ENCODE results near the gene MEOX1. TPM values are rescaled to one million over a fixed set of nuclear protein-coding genes. Genes with fewer than 3 reads are reported as not detected.

The MEOX1 gene
- total RNA-seq, 1 experiment from 2014 or later, result not detected

DNA sequence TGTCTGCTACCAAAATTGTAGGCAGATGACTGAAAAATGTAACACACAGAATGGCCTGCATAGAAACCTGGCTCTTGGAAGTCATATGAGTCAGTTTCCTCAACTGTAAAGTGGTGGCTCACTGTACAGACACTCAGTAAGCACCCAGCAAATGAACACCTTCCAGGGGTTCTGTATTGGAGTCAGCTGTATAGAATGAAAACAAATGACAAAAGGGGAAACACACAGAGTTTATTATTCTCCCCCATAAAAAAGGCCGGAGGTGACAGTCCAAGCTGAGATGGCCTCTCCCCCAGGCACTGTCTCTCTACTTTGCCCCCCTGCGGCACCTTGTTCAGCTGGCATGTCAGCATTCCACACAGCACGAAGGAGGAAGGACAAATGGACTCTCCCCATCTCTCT lies 6.2 kb upstream of the MEOX1 start:
- no peak overlapping the region for H3K4me3 Mint-ChIP-seq
- no peaks in the 10 kb centered on the region for H3K27me3 Mint-ChIP-seq (ENCODE audit: low read depth)
- H4K8ac ChIP-seq (replicated peaks; ENCODE audit: insufficient read length, low read depth, low read length), result no peak overlapping the region
- peaks cover 3% of the 10 kb centered on the region; the same call in 1 of the 2 replicates for H3K4me1 ChIP-seq (ENCODE audit: insufficient read depth, low read length)
- no peak overlapping the region for H2AK5ac ChIP-seq (ENCODE audit: insufficient read length, low read length)
- H3K23ac ChIP-seq (ENCODE audit: insufficient read length, low read depth, low read length), result no peak overlapping the region
- no peak overlapping the region for H3K27ac Mint-ChIP-seq
- H2AFZ ChIP-seq (ENCODE audit: low read length), result no peak overlapping the region
- H3K36me3 Mint-ChIP-seq (ENCODE audit: insufficient read depth in 1 of 3, low read depth in 3 of 3), result no peaks in the 10 kb centered on the region; a peak in 1 of 7 replicates
- H2BK15ac ChIP-seq (ENCODE audit: low read depth, low read length), result no peak overlapping the region
- H4K91ac ChIP-seq (ENCODE audit: insufficient read length, low read depth, low read length), result no peak overlapping the region
- no peak overlapping the region for H3K18ac ChIP-seq (ENCODE audit: insufficient read length, low read depth, low read length)
- H3K4me2 ChIP-seq (ENCODE audit: insufficient read depth, insufficient read length, low read length), result no peak overlapping the region
- no peak for DNase-seq
- no peak overlapping the region for H3K56ac ChIP-seq (ENCODE audit: insufficient read length, low read depth, low read length)
- H4K20me1 ChIP-seq (ENCODE audit: control insufficient read depth, insufficient read depth, insufficient read length), result no peaks in the 10 kb centered on the region
- no peaks in the 10 kb centered on the region for H3K79me2 ChIP-seq (ENCODE audit: insufficient read depth, low read length)
- H2BK5ac ChIP-seq (ENCODE audit: insufficient read length, low read length), result no peak overlapping the region
- H3K4ac ChIP-seq (ENCODE audit: low read depth, low read length), result no peak overlapping the region
- H3K79me1 ChIP-seq (ENCODE audit: insufficient read depth, low read depth, low read length, poor library complexity, severe bottlenecking), result no peaks in the 10 kb centered on the region
- no peaks in the 10 kb centered on the region for H3K27me3 ChIP-seq (ENCODE audit: insufficient read depth, low read length)
- no peak overlapping the region for H2BK120ac ChIP-seq (ENCODE audit: low read depth, low read length, poor library complexity, severe bottlenecking)
- TF ChIP-seq, protein P1, sequence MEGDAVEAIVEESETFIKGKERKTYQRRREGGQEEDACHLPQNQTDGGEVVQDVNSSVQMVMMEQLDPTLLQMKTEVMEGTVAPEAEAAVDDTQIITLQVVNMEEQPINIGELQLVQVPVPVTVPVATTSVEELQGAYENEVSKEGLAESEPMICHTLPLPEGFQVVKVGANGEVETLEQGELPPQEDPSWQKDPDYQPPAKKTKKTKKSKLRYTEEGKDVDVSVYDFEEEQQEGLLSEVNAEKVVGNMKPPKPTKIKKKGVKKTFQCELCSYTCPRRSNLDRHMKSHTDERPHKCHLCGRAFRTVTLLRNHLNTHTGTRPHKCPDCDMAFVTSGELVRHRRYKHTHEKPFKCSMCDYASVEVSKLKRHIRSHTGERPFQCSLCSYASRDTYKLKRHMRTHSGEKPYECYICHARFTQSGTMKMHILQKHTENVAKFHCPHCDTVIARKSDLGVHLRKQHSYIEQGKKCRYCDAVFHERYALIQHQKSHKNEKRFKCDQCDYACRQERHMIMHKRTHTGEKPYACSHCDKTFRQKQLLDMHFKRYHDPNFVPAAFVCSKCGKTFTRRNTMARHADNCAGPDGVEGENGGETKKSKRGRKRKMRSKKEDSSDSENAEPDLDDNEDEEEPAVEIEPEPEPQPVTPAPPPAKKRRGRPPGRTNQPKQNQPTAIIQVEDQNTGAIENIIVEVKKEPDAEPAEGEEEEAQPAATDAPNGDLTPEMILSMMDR (conservative IDR thresholded peaks at IDR 0.05), result no peak
- H3K9ac ChIP-seq (ENCODE audit: extremely low read depth, insufficient read length, low read length), result no peak overlapping the region
- no peak overlapping the region for H4K5ac ChIP-seq (ENCODE audit: insufficient read length, low read depth, low read length)
- no peak overlapping the region for H2BK20ac ChIP-seq (ENCODE audit: low read depth, low read length, poor library complexity, severe bottlenecking)
- no peak overlapping the region for H3K27ac ChIP-seq (ENCODE audit: insufficient read length, low read depth, low read length)
- WGBS (ENCODE audit: extremely low coverage, insufficient read length, low lambda C conversion rate), result no CpG with 5 or more reads among the region's 3 CpGs
- H3K14ac ChIP-seq (ENCODE audit: insufficient read depth, low read length), result no peak overlapping the region
- H3K23me2 ChIP-seq (ENCODE audit: insufficient read length, low read depth, low read length, poor library complexity, severe bottlenecking), result no peaks in the 10 kb centered on the region
- H3K9me3 Mint-ChIP-seq, result peaks cover 0 to 3% of the 10 kb centered on the region in 2 experiments; a peak in 1 of 5 replicates
- no peak overlapping the region for H2BK12ac ChIP-seq (ENCODE audit: insufficient read length, low read depth, low read length)
- H3T11ph ChIP-seq (ENCODE audit: low read length), result no peak overlapping the region
- peaks cover 14 to 28% of the 10 kb centered on the region in 2 experiments for H3K4me1 Mint-ChIP-seq
- H3K9me3 ChIP-seq (ENCODE audit: control insufficient read depth, low read depth, low read length), result no peaks in the 10 kb centered on the region
